Hepatocyte (in vitro differentiated cells): ENCODE measurements around the gene INSR. TPM values are rescaled to one million over a fixed set of nuclear protein-coding genes. Genes with fewer than 3 reads are reported as not detected.
A peak's percentile ranks its signal among the peaks of the same experiment; 100 is the strongest.

ENCODE experiments used
- DNase-seq: peaks from one replicate; pipeline ENCODE4 v3.0.0-alpha.2; 2016; ENCODE audit warnings: low spot score
- H2AFZ ChIP-seq: fragments of 200-600 bp; sonication (generic); 2 replicates; pipeline ENCODE4 v1.6.0; 2016; ENCODE audit warnings: antibody characterized with exemption, mild to moderate bottlenecking
- H3K27ac ChIP-seq: fragments of 200-600 bp; sonication (generic); 2 replicates; pipeline ENCODE4 v1.5.1; 2016; ENCODE audit warnings: mild to moderate bottlenecking
- H3K27me3 ChIP-seq: fragments of 200-600 bp; sonication (generic); 2 replicates; pipeline ENCODE4 v1.6.1; 2016
- H3K36me3 ChIP-seq: fragments of 200-600 bp; sonication (generic); replicated peaks from 2 replicates; pipeline ENCODE4 v1.5.1; 2016; ENCODE audit warnings: low read depth; ENCODE audit not compliant: insufficient read depth
- H3K4me1 ChIP-seq: fragments of 200-600 bp; sonication (generic); 2 replicates; pipeline ENCODE4 v1.5.1; 2016; ENCODE audit warnings: mild to moderate bottlenecking, moderate library complexity; ENCODE audit not compliant: insufficient read depth
- H3K4me2 ChIP-seq: fragments of 200-600 bp; sonication (generic); 2 replicates; pipeline ENCODE4 v1.6.0; 2016
- H3K4me3 ChIP-seq: fragments of 200-600 bp; sonication (generic); 2 replicates; pipeline ENCODE4 v1.5.1; 2016; ENCODE audit warnings: mild to moderate bottlenecking
- H3K79me2 ChIP-seq: fragments of 200-600 bp; sonication (generic); 2 replicates; pipeline ENCODE4 v1.6.0; 2017; ENCODE audit warnings: mild to moderate bottlenecking
- H3K9me2 ChIP-seq: fragments of 200-600 bp; sonication (generic); replicated peaks from 2 replicates; pipeline ENCODE4 v1.6.0; 2017; ENCODE audit warnings: mild to moderate bottlenecking; ENCODE audit not compliant: insufficient read depth
- H3K9me3 ChIP-seq: fragments of 200-600 bp; sonication (generic); 2 replicates; pipeline ENCODE4 v1.5.1; 2016; ENCODE audit warnings: low read depth, mild to moderate bottlenecking
- H4K20me1 ChIP-seq: fragments of 200-600 bp; sonication (generic); 2 replicates; pipeline ENCODE4 v1.6.0; 2016; ENCODE audit warnings: mild to moderate bottlenecking; ENCODE audit not compliant: insufficient read depth, poor library complexity, severe bottlenecking
- EZH2 ChIP-seq: fragments of 200-600 bp; sonication (generic); IDR thresholded peaks from 2 replicates; pipeline ENCODE4 v1.6.1; 2016; ENCODE audit warnings: antibody characterized with exemption, mild to moderate bottlenecking, borderline replicate concordance
- EZH2phosphoT487 ChIP-seq: fragments of 200-600 bp; sonication (generic); IDR thresholded peaks from one replicate; pipeline ENCODE4 v1.6.1; 2018; ENCODE audit warnings: antibody characterized with exemption, mild to moderate bottlenecking, low read depth, moderate library complexity; ENCODE audit not compliant: unreplicated experiment, severe bottlenecking
- WGBS: methylation state at CpG from one replicate; pipeline ENCODE4 v1.1.6; 2016; ENCODE audit warnings: low lambda C conversion rate; ENCODE audit errors: missing lambda C conversion rate; 5-methylcytosine and 5-hydroxymethylcytosine counted together
- polyA plus RNA-seq: library from polyadenylated mRNA; unstranded; fragments of >200 nt; fragmentation: Nextera tagmentation; extraction: Ambion mirVana; gene quantifications from 2 replicates; pipeline ENCODE4 v1.2.1, GENCODE V29; 2016
- total RNA-seq: library from RNA; depleted of rRNA; stranded (reverse); fragments of >200 nt; gene quantifications from 2 replicates; pipeline ENCODE4 v1.2.3, GENCODE V29; 2014
- TF ChIP-seq, protein P1 (sequence below): fragments of 200-600 bp; sonication (generic); IDR thresholded peaks from 2 replicates; pipeline ENCODE4 v1.5.1; 2016; ENCODE audit warnings: antibody characterized with exemption, mild to moderate bottlenecking; ENCODE audit not compliant: poor library complexity

The INSR gene
- total and polyA plus RNA-seq, 2 experiments from 2014 or later = 17.0 to 59.0 TPM

DNA sequence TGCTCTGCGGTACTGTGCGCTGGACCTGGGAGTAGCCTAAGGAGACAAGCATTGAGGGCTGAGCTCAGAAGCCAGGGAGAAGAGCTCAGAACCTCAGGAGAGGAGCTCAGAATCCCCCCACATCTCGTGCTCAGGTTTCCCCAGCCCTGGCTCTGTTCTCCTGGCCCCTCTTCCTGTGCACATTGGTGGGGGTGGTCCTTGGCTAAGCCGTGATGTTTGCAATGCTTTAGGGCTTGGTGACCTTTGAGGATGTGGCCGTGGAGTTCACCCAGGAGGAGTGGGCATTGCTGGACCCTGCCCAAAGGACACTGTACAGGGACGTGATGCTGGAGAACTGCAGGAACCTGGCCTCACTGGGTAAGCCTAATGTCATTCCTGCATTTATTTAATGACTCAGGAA is 218.1 kb downstream of the INSR start:
- Histone ChIP-seq H4K20me1 (no peaks in the 10 kb centered on the region), H3K36me3 (peaks cover 22% of the 10 kb centered on the region), H2AFZ (no peak overlapping the region), H3K4me3 (no peak overlapping the region), H3K4me1 (no peaks in the 10 kb centered on the region), H3K4me2 (no peak overlapping the region), H3K9me2 (peaks cover 1% of the 10 kb centered on the region), H3K27ac (no peak overlapping the region), H3K79me2 (peaks cover 2% of the 10 kb centered on the region), H3K9me3 (peaks cover 38% of the 10 kb centered on the region), H3K27me3 (no peaks in the 10 kb centered on the region)
- TF ChIP-seq, protein P1, sequence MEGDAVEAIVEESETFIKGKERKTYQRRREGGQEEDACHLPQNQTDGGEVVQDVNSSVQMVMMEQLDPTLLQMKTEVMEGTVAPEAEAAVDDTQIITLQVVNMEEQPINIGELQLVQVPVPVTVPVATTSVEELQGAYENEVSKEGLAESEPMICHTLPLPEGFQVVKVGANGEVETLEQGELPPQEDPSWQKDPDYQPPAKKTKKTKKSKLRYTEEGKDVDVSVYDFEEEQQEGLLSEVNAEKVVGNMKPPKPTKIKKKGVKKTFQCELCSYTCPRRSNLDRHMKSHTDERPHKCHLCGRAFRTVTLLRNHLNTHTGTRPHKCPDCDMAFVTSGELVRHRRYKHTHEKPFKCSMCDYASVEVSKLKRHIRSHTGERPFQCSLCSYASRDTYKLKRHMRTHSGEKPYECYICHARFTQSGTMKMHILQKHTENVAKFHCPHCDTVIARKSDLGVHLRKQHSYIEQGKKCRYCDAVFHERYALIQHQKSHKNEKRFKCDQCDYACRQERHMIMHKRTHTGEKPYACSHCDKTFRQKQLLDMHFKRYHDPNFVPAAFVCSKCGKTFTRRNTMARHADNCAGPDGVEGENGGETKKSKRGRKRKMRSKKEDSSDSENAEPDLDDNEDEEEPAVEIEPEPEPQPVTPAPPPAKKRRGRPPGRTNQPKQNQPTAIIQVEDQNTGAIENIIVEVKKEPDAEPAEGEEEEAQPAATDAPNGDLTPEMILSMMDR = no peak
- TF ChIP-seq EZH2phosphoT487 = no peak
- no peak for TF ChIP-seq EZH2
- WGBS = 98% methylated on average over 6 of the region's 6 CpGs
- DNase-seq = no peak

DNA sequence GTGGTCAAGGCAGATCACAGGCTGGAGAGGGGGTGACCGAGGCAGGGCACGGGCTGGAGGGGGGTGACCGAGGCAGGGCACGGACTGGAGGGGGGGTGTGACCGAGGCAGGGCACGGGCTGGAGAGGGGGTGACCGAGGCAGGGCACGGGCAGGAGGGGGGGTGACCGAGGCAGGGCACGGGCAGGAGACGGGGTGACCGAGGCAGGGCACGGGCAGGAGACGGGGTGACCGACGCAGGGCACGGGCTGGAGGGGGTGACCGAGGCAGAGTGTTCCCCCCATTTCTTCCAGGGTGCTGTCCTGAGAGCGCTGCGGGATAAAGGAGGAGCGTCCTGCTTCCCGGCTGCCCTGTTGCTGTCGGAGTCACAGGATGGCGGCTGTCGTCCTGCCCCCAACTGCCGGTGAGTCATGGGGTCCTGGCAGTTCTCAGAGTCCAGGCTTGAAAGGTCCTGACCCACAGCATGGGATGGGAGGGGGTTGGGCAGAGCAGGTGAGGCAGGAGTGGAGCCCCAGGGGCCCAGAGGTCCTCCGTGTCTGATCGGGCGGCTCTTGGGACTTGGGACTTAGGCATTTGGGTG is 219.4 kb downstream of the INSR start:
- H3K36me3 ChIP-seq = peaks cover 17% of the 10 kb centered on the region
- H3K27ac ChIP-seq = no peak overlapping the region
- peaks cover 32% of the 10 kb centered on the region for H3K9me3 ChIP-seq
- H4K20me1 ChIP-seq = no peaks in the 10 kb centered on the region
- H2AFZ ChIP-seq = no peak overlapping the region
- DNase-seq = no peak
- peaks cover 14% of the 10 kb centered on the region for H3K79me2 ChIP-seq
- peaks cover 4% of the 10 kb centered on the region for H3K9me2 ChIP-seq
- H3K4me1 ChIP-seq = peaks cover 5% of the 10 kb centered on the region
- WGBS = 97% methylated on average over 18 of the region's 29 CpGs
- H3K4me3 ChIP-seq = no peak overlapping the region
- TF ChIP-seq, protein P1 = no peak
- no peak for TF ChIP-seq EZH2
- no peak overlapping the region for H3K4me2 ChIP-seq
- no peaks in the 10 kb centered on the region for H3K27me3 ChIP-seq

DNA sequence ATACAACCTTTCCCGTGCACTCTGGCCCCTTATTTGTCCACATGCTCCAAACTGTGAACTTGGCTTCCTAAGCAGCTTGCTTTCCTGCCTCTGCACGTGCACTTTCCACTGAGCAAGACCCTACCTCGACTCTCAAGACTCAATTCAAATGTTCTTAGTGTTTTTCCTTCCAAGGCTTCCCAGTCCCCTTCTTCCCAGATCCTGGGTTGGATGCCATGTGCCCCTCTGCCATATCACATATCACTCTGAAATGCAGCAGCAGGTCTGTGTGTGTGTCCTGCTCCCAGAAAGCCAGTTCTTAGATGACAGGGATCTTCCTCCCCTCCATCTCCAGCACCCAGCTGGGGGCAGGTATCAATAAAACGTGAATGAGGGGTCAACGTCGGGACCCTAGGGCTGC is 221.7 kb downstream of the INSR start:
- no peak for TF ChIP-seq EZH2phosphoT487
- TF ChIP-seq, protein P1 = no peak
- TF ChIP-seq EZH2 = no peak
- 92% methylated on average over 6 of the region's 6 CpGs for WGBS
- Histone ChIP-seq H3K79me2 (peaks cover 14% of the 10 kb centered on the region), H3K4me2 (no peak overlapping the region), H2AFZ (no peak overlapping the region), H3K4me3 (no peak overlapping the region), H3K27ac (no peak overlapping the region), H3K4me1 (peaks cover 5% of the 10 kb centered on the region), H3K9me2 (peaks cover 4% of the 10 kb centered on the region), H3K9me3 (peaks cover 12% of the 10 kb centered on the region), H3K36me3 (peaks cover 11% of the 10 kb centered on the region), H4K20me1 (no peaks in the 10 kb centered on the region), H3K27me3 (no peaks in the 10 kb centered on the region)
- DNase-seq = no peak

DNA sequence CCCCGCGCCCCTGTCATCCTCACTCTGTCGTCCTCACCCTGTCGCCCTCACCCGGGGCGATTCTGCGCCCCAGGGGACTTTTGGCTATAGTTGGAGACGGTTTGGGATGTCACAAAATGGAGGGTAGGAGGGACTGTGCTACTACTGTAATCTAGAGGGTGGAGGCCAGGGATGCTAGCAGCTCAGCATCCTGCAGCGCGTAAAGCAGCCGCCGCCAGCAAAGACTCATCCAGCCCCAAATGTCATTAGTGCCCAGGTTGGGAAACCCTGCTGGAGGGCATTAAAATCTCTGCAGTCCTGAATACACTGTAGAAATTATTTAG is 224.3 kb downstream of the INSR start:
- Histone ChIP-seq H3K79me2 (peaks cover 14% of the 10 kb centered on the region), H3K36me3 (peaks cover 8% of the 10 kb centered on the region), H3K4me3 (peak overlapping the region; percentile 87), H3K4me1 (peaks cover 5% of the 10 kb centered on the region), H4K20me1 (no peaks in the 10 kb centered on the region), H3K27me3 (no peaks in the 10 kb centered on the region), H3K4me2 (peak overlapping the region; percentile 91), H3K9me3 (peaks cover 7% of the 10 kb centered on the region), H2AFZ (peak overlapping the region; percentile 91), H3K27ac (peak overlapping the region; percentile 87), H3K9me2 (peaks cover 4% of the 10 kb centered on the region)
- DNase-seq = no peak
- 4% methylated on average over 12 of the region's 12 CpGs for WGBS
- TF ChIP-seq, protein P1 = no peak
- TF ChIP-seq EZH2phosphoT487 = no peak
- no peak for TF ChIP-seq EZH2
